ENCODE measurements around the gene PALLD.

Gene PALLD

GRCh38 chr4:168766604-168767316, 269.9 kb downstream of the PALLD start:
- in situ Hi-C loops (cut with HindIII; ENCODE audit: low pct_unique_long_range_greater_than_20kb, low sequenced_read_pairs) = no loop called here
- DNase-seq (ENCODE audit: low read depth in 1 of 2, low spot score in 1 of 2) = no peak
- no peak for TF ChIP-seq JUND (IDR thresholded peaks at IDR 0.05; ENCODE audit: low read depth)

- in situ Hi-C loops (cut with HindIII; ENCODE audit: low pct_unique_long_range_greater_than_20kb, low sequenced_read_pairs) = no loop called here
- TF ChIP-seq JUND (IDR thresholded peaks at IDR 0.05; ENCODE audit: low read depth) = no peak
- no peak for DNase-seq (ENCODE audit: low read depth in 1 of 2, low spot score in 1 of 2)
These were observed 272.6 kb downstream of the PALLD start for GRCh38 chr4:168769416-168769815.

GRCh38 chr4:168769837-168770236, 273.0 kb downstream of the PALLD start:
- no peak for DNase-seq (ENCODE audit: low read depth in 1 of 2, low spot score in 1 of 2)
- in situ Hi-C loops (cut with HindIII; ENCODE audit: low pct_unique_long_range_greater_than_20kb, low sequenced_read_pairs) = no loop called here
- TF ChIP-seq JUND (IDR thresholded peaks at IDR 0.05; ENCODE audit: low read depth) = no peak

GRCh38 chr4:168771251-168771650, 274.4 kb downstream of the PALLD start:
- TF ChIP-seq JUND (IDR thresholded peaks at IDR 0.05; ENCODE audit: low read depth) = no peak
- in situ Hi-C loops (cut with HindIII; ENCODE audit: low pct_unique_long_range_greater_than_20kb, low sequenced_read_pairs) = no loop called here
- DNase-seq (ENCODE audit: low read depth in 1 of 2, low spot score in 1 of 2) = no peak

- no peak for TF ChIP-seq JUND (IDR thresholded peaks at IDR 0.05; ENCODE audit: low read depth)
- in situ Hi-C loops (cut with HindIII; ENCODE audit: low pct_unique_long_range_greater_than_20kb, low sequenced_read_pairs) = no loop called here
- DNase-seq (ENCODE audit: low read depth in 1 of 2, low spot score in 1 of 2) = no peak
These were observed 276.7 kb downstream of the PALLD start for GRCh38 chr4:168773388-168774195.

DNA sequence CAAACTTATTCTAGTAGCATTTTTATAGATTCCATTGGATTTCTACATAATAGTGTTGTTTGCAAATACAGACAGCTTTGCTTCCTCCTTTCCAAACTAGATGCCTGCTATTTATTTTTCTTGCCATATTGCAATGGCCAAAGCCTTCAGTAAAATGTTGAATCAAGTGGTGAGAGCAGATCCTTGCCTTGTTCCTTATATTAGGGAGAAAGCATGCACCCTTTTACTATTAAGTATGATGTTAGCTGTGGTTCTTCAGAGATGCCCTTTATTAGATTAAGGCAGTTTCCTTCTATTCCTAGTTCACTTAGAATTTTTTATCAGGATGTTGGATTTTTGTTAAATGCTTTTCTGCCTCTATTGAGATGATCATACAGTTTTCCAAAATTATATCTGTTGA, 279.5 kb downstream of the PALLD start:
- no peak for DNase-seq (ENCODE audit: low read depth in 1 of 2, low spot score in 1 of 2)
- in situ Hi-C loops (cut with HindIII; ENCODE audit: low pct_unique_long_range_greater_than_20kb, low sequenced_read_pairs) = no loop called here
- no peak for TF ChIP-seq JUND (IDR thresholded peaks at IDR 0.05; ENCODE audit: low read depth)

DNA sequence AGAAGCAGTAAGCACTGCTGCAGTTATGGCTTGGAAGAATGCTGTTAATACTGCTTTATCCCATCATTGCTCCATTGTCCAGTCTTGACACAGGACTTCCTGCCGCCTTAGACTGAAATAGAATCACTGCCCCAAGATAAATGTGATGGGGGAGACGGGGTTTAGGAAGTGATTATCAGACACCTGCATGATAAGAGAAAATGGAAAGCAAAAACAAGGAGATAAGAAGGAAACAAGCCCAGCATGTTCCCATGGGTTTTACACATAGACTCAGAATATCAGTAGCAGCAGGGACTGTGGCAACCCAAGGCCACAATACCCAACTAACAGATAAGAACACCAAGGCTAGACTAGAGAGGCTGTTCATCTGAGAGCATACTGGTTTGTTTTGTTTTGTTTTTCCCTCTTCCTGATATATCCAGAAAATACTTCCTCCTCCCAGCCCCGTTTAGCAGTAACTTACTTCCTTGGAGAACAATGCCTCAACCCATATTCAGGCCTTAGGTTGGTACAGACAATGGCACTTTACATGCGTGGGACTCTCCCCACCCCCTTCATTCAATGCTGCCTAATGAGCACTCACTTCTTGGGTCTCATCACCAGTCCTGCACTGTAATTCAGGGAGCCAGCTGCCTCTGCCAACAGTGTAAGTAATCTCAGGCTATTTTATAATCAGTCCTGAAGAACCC, 280.6 kb downstream of the PALLD start:
- in situ Hi-C loops (cut with HindIII; ENCODE audit: low pct_unique_long_range_greater_than_20kb, low sequenced_read_pairs) = no loop called here
- no peak for DNase-seq (ENCODE audit: low read depth in 1 of 2, low spot score in 1 of 2)
- no peak for TF ChIP-seq JUND (IDR thresholded peaks at IDR 0.05; ENCODE audit: low read depth)

DNA sequence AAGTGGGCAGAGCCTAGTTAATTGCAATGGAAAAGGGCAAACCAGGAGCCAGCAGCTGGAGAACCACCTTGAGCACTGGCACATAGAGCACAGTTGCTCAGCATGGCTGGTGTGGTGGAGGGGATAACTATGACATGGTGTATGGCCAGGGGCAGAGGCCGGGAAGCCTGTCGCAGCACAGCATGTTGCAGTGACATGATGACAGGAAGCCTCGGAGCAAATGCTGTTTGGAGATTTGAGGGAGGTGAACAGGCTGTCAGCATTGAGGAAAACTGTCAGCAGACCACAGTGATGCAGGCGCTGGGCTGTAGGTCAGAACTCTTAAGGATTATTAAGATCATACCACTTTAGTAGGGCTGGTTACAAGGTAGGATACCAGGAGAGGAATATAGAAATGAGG, 284.5 kb downstream of the PALLD start:
- no peak for DNase-seq (ENCODE audit: low read depth in 1 of 2, low spot score in 1 of 2)
- TF ChIP-seq JUND (IDR thresholded peaks at IDR 0.05; ENCODE audit: low read depth) = no peak
- in situ Hi-C loops (cut with HindIII; ENCODE audit: low pct_unique_long_range_greater_than_20kb, low sequenced_read_pairs) = no loop called here

GRCh38 chr4:168781926-168782325, 285.1 kb downstream of the PALLD start:
- no peak for DNase-seq (ENCODE audit: low read depth in 1 of 2, low spot score in 1 of 2)
- in situ Hi-C loops (cut with HindIII; ENCODE audit: low pct_unique_long_range_greater_than_20kb, low sequenced_read_pairs) = no loop called here
- no peak for TF ChIP-seq JUND (IDR thresholded peaks at IDR 0.05; ENCODE audit: low read depth)

- in situ Hi-C loops (cut with HindIII; ENCODE audit: low pct_unique_long_range_greater_than_20kb, low sequenced_read_pairs) = no loop called here
- no peak for TF ChIP-seq JUND (IDR thresholded peaks at IDR 0.05; ENCODE audit: low read depth)
- DNase-seq (ENCODE audit: low read depth in 1 of 2, low spot score in 1 of 2) = no peak
These were observed 285.6 kb downstream of the PALLD start for GRCh38 chr4:168782439-168782838.

GRCh38 chr4:168784786-168785461, 288.1 kb downstream of the PALLD start:
- no peak for DNase-seq (ENCODE audit: low read depth in 1 of 2, low spot score in 1 of 2)
- no peak for TF ChIP-seq JUND (IDR thresholded peaks at IDR 0.05; ENCODE audit: low read depth)
- in situ Hi-C loops (cut with HindIII; ENCODE audit: low pct_unique_long_range_greater_than_20kb, low sequenced_read_pairs) = no loop called here

DNA sequence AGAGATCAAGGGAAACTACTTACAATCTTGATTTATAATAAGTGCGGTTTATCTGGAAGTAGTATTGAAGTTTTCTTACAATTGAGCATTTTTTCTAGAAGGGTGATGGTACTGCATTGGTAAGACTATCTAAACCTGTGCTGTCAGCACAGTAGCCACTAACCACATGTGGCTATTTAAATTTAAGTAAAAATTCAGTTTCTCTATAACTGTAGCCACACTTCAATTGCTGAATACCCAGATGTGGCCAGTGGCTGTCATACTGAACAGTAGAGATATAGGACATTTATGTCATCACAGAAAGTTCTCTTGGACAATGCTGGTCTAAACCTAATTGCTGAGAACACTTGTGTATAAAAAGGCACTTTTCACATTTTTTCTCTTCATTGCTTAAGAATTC, 290.5 kb downstream of the PALLD start:
- in situ Hi-C loops (cut with HindIII; ENCODE audit: low pct_unique_long_range_greater_than_20kb, low sequenced_read_pairs) = no loop called here
- DNase-seq (ENCODE audit: low read depth in 1 of 2, low spot score in 1 of 2) = no peak
- TF ChIP-seq JUND (IDR thresholded peaks at IDR 0.05; ENCODE audit: low read depth) = no peak
